ENCODE results near the gene MTRR.

- no peak for TF ChIP-seq EZH2 (IDR thresholded peaks at IDR 0.05; ENCODE audit: borderline replicate concordance, low read depth, low read length, severe bottlenecking)
- TF ChIP-seq CTCF (IDR thresholded peaks at IDR 0.05; ENCODE audit: borderline replicate concordance, extremely low read depth, low read length, poor library complexity, severe bottlenecking): no peak
These were observed 61.1 kb downstream of the MTRR start for GRCh38 chr5:7930011-7930410.

Data from DND-41 (cell line).